Ovary (tissue), 9 donors: ENCODE data around the gene DNAJC18. TPM values are rescaled to one million over a fixed set of nuclear protein-coding genes. Genes with fewer than 3 reads are reported as not detected.

ENCODE experiments used
- DNase-seq, 5 donors: peaks; one replicate each; pipeline ENCODE4 v3.0.0-alpha.2; 2019 to 2020
- H3K27ac ChIP-seq, 2 donors: fragments of 200-600 bp; one replicate each; pipeline versions ENCODE4 v1.5.1 to v1.8.0; 2019 to 2022
- H3K27me3 ChIP-seq: fragments of 200-600 bp; one replicate; pipeline ENCODE4 v1.8.0; 2022
- H3K36me3 ChIP-seq: fragments of 200-600 bp; sonication (generic); one replicate; pipeline ENCODE4 v1.5.1; 2019
- H3K4me1 ChIP-seq: one replicate; pipeline ENCODE4 v1.8.1; 2013; ENCODE audit warnings: mild to moderate bottlenecking, moderate library complexity; ENCODE audit not compliant: insufficient read depth
- H3K4me3 ChIP-seq: fragments of 200-600 bp; sonication (generic); one replicate; pipeline ENCODE4 v1.5.1; 2017
- H3K9me3 ChIP-seq, 2 donors: fragments of 200-600 bp in 1 of 2; sonication (generic) in 1 of 2; one replicate each; pipeline versions ENCODE4 v1.5.1 to v1.8.1; 2013 to 2019; ENCODE audit warnings: mild to moderate bottlenecking in 1 of 2, moderate library complexity in 1 of 2
- EP300 ChIP-seq: sonication (generic); formaldehyde crosslinking; IDR thresholded peaks from one replicate; pipeline ENCODE4 v1.6.1; 2017; ENCODE audit warnings: antibody characterized with exemption
- POLR2A ChIP-seq: fragments of 450-650 bp; IDR thresholded peaks from one replicate; pipeline ENCODE4 v1.6.1; 2017; ENCODE audit warnings: antibody characterized with exemption, mild to moderate bottlenecking, moderate library complexity
- whole genome bisulfite sequencing, 3 donors: extraction: QIAGEN DNeasy Blood & Tissue Kit in 1 of 3; methylation state at CpG; one replicate each; pipeline versions ENCODE4 v1.1.5 to v1.1.7; 2013 to 2017; 5-methylcytosine and 5-hydroxymethylcytosine counted together
- intact Hi-C, 4 donors: fragments of 100-400 bp; cut with DNase I; formaldehyde crosslinking; loops; one replicate each; pipeline versions ENCODE4 v1.11.0 to v1.15.1; 2022 to 2023
- polyA plus RNA-seq, 2 donors: library from polyadenylated mRNA; stranded (reverse); fragments of 200-250 nt in 1 of 2; fragments of 350-450 nt in 1 of 2; fragmentation: Illumina TruSeq in 1 of 2; extraction: RNeasy Lipid Tissue Mini Kit (QIAGEN cat#74804) in 1 of 2; gene quantifications; one replicate each; pipeline ENCODE4 v1.2.3, GENCODE V29; 2013 to 2014
- total RNA-seq, 7 donors: library from RNA; depleted of rRNA in 2 of 7; stranded (reverse); fragments of >200 nt in 2 of 7; fragmentation: NEBNext Ultra II Directional in 3 of 7; extraction: Animal tissue kit (Norgen Biotek cat#: 25700) in 3 of 7; gene quantifications; one replicate each; pipeline versions ENCODE4 v1.1.0 to v1.2.4, GENCODE V29; 2016 to 2023
- TF ChIP-seq, protein P1 (sequence below), 3 donors: fragments of 450-650 bp in 2 of 3; fragments of 200-600 bp in 1 of 3; IDR thresholded peaks; one replicate each; pipeline versions ENCODE4 v1.5.1 to v1.8.0; 2016 to 2022; ENCODE audit warnings: antibody characterized with exemption in 3 of 3, mild to moderate bottlenecking in 1 of 3
- donor health status: DM: no; HTN: no; CAD: no; lungs with moderate emphysema.
- donor health status: DM: no; HTN: no; CAD: no.
- donor health status: Bipolar disorder and iron deficiency.
- donor health status: DM: yes; HTN: yes; CAD: no.
- donor health status: DM: no; HTN: no; CAD: no.
- donor health status: DM: yes; HTN: yes; CAD: no.

DNAJC18 gene
- total and polyA plus RNA-seq, 9 donors = 5.2 to 35.6 (median 22.4) TPM

- Histone ChIP-seq H3K36me3 (no peaks in the 10 kb centered on the region), H3K4me1 (no peaks in the 10 kb centered on the region), H3K27ac (no peak overlapping the region), H3K27me3 (no peaks in the 10 kb centered on the region), H3K9me3 (no peaks in the 10 kb centered on the region), H3K4me3 (no peak overlapping the region)
- DNase-seq = no peak
- TF ChIP-seq, protein P1, sequence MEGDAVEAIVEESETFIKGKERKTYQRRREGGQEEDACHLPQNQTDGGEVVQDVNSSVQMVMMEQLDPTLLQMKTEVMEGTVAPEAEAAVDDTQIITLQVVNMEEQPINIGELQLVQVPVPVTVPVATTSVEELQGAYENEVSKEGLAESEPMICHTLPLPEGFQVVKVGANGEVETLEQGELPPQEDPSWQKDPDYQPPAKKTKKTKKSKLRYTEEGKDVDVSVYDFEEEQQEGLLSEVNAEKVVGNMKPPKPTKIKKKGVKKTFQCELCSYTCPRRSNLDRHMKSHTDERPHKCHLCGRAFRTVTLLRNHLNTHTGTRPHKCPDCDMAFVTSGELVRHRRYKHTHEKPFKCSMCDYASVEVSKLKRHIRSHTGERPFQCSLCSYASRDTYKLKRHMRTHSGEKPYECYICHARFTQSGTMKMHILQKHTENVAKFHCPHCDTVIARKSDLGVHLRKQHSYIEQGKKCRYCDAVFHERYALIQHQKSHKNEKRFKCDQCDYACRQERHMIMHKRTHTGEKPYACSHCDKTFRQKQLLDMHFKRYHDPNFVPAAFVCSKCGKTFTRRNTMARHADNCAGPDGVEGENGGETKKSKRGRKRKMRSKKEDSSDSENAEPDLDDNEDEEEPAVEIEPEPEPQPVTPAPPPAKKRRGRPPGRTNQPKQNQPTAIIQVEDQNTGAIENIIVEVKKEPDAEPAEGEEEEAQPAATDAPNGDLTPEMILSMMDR (IDR thresholded peaks at IDR 0.05) = no peak
- no peak for TF ChIP-seq EP300
- no peak for TF ChIP-seq POLR2A
- intact Hi-C loops = no loop called here
Measured at GRCh38 chr5:139407517-139407916, 31.8 kb downstream of the DNAJC18 start.

- Histone ChIP-seq H3K4me1 (no peaks in the 10 kb centered on the region), H3K27me3 (no peaks in the 10 kb centered on the region), H3K9me3 (no peaks in the 10 kb centered on the region), H3K27ac (no peak overlapping the region), H3K4me3 (no peak overlapping the region), H3K36me3 (no peaks in the 10 kb centered on the region)
- WGBS, 3 donors = 55 to 65% (median 64%) methylated on average over 2 of the region's 2 CpGs
- intact Hi-C loops = no loop called here
- DNase-seq = no peak
- TF ChIP-seq POLR2A (no peak), EP300 (no peak)
- TF ChIP-seq, protein P1 (IDR thresholded peaks at IDR 0.05) = no peak
Measured at GRCh38 chr5:139406963-139407362, 32.4 kb downstream of the DNAJC18 start.

GRCh38 chr5:139404484-139404840 is 34.9 kb downstream of the DNAJC18 start:
- DNase-seq = no peak
- 59 to 68% (median 61%) methylated on average over 5 of the region's 5 CpGs for WGBS, 3 donors
- H3K4me3 ChIP-seq = peak overlapping the region; percentile 52
- TF ChIP-seq EP300 (no peak), POLR2A (no peak)
- TF ChIP-seq, protein P1 (IDR thresholded peaks at IDR 0.05) = no peak
- H3K4me1 ChIP-seq = no peaks in the 10 kb centered on the region
- H3K36me3 ChIP-seq = no peaks in the 10 kb centered on the region
- H3K27me3 ChIP-seq = no peaks in the 10 kb centered on the region
- H3K9me3 ChIP-seq = no peaks in the 10 kb centered on the region
- intact Hi-C loops = no loop called here
- peak overlapping the region in 1 of 2 donors; percentile 94 for H3K27ac ChIP-seq

DNA sequence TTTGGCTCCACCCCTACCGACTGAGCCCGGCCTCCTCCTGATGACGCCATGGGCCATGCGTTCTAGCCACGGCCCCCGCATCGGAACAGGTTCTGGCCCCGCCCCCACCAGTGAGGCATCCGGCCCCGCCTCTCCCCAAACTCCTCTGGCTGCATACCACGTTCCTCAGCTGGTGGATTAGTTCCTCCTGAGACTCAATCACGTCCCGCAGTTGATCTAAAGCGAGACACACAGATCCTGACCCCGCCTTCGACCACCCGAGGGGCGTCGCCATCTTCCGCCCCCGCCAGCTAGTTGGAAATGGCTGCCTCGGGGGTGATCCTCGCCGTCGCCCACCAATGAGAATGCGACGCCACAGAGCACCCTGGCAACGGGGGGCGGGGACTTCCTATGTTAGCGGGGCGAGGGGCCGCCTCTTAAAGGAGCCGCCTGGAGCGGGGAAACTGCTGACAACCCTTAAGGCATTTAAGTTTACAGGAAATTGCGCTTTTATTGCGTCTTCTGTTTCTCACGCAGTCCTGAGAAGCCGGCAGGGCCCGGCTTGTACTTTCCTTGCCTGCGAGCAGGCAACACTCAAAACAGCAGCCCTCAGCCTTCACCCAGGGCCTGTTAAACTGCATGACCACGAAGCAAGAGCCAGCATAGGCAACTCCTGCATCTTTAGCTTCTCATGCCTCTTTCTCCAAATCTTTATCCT is 35.4 kb downstream of the DNAJC18 start, which contains the start of gene SPATA24:
Gene SPATA24, minus strand, starts transcription at position 303 of the 697 bp plus-strand sequence. Its CDS starts 29 bp downstream, at position 274.
- H3K27me3 ChIP-seq = no peaks in the 10 kb centered on the region
- TF ChIP-seq POLR2A = peak; percentile 43
- peak; percentile 48 for TF ChIP-seq EP300
- TF ChIP-seq, protein P1 (IDR thresholded peaks at IDR 0.05) = no peak
- peak within 1 kb of the TSS; percentile 54 to 94 for H3K27ac ChIP-seq
- peak within 1 kb of the TSS; percentile 52 for H3K4me3 ChIP-seq
- no peaks in the 10 kb centered on the region for H3K4me1 ChIP-seq
- peak; percentile 96 to 98 (median 97) for DNase-seq
- no peaks in the 10 kb centered on the region for H3K9me3 ChIP-seq
- no peaks in the 10 kb centered on the region for H3K36me3 ChIP-seq
- WGBS, 3 donors = 0 to 1% (median 0%) methylated on average over 35 to 41 of the region's 41 CpGs
- intact Hi-C loops = no loop called here
